ENCODE data around the gene CCDC187. TPM values are rescaled to one million over a fixed set of nuclear protein-coding genes. Genes with fewer than 3 reads are reported as not detected.

Gene CCDC187
- total RNA-seq, 1 donor from 2014 or later: not detected

DNA sequence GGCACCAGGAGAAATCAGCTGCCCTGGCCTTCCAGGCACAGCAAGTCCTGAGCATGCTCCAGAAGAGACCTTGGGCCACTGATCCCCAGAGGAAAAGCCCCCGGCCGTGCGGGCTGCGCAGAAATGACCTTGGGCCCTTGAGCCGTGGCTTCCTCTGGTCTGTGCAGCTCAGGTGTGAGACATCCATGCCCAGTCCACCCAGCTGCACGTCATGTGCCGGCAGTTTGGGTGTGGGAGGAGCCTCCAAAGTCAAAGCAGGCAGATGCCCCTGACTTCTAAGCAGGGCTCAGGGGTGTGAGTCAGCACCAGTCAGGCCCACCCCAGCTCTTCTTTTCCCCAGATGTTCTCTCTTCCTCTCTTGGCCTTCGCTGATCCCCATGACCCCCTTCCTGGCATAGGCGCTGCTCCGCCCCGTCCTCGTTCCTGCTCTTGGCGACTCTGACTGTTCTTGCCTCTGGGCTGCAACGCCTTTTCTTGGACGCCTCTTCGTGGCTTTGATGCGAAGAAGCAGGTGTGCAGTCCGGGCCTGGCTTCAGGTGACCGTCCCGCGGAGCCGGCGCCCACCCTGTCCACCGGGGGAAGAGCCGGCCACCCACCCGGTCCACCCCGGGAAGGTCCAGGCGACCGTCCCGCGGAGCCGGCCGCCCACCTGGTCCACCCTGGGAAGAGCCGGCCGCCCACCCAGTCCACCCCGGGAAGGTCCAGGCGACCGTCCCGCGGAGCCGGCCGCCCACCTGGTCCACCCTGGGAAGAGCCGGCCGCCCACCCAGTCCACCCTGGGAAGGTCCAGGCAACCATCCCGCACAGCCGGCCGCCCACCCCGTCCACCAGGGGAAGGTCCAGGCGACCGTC is 52.4 kb downstream of the CCDC187 start:
- DNase-seq (no peak), ATAC-seq (no peak)
- intact Hi-C loops (cut with micrococcal nuclease): no loop called here

GRCh38 chr9:136250676-136251075 is 53.2 kb downstream of the CCDC187 start:
- intact Hi-C loops (cut with micrococcal nuclease): no loop called here
- ATAC-seq: no peak
- DNase-seq: no peak

DNA sequence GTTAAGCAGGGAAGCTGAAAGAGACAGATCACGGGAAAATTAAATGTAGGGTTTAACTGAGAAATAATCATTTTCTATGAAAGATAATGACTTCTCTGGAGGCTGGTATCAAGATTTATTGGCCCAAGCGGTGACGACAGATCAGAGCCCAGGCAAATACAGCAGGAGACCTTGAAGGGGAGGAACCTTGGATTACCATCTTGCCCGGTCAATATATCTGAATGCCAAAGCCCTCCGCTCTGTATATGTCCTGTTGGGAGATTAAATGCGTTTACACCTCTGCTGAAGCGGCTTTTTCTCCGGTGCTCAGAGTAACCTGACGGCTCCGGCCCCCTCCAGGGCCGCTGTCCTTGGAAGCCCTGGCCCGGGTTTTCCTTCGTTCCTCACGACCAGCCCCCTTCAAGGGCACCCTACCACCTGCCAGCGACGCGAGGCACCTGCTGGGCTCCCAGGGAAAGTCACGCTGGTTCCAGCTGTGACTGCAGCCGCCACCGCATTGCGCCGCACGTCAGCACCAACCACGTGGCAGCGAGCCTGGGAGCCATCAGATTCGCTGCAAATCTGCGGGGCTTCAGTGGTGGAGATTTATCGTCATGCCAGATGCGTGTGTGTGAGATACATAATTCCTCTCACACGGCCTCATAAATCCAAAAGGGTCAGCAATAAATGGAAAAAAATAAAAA is 53.9 kb downstream of the CCDC187 start:
- DNase-seq (no peak), ATAC-seq (no peak)
- intact Hi-C loops (cut with micrococcal nuclease): no loop called here

DNA sequence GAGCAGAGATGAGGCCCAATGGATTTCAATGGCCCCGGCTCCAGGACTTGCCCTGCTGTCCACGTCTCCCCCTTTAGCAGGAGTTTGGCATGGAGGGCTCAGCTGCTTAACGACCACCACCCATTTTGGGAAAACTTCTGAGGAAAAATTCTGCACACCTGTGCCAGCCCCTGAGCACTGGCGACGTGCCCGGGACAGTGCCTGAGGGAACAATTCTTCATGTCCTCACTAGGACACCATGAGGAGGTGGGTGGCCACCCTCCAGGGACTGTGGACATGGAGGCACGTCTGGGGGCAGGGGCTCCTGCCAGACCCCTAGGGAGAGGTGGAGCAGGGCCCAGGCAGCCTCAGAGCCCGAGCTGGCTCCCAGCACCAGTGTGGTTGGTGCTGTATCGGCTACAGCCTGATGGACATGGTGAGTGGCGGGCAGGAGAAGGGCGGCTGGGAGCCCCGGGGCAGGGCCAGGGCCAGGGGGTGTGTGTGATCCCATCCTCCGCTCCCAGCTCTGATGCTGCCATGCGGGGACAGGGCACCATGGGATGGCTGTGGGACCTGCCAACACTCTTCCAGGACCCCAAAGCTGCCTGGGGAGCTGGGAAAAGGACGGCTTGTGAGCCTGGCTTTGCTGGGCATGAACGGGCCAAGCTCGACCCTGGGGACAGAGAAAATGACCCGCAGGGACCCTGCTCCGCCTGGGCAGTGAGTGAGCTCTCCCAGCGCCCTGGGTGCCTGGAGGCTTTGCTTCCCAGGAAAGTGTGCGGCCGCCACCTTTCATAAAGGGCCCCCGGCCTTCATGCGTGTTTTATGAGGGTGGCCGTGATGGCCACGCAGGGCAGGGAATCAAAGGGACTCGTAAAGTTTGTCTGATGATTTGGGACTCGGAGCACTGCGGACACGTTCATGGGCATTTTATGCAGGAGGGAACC is 54.7 kb downstream of the CCDC187 start:
- DNase-seq (peak; percentile 24), ATAC-seq (no peak)

GRCh38 chr9:136247947-136248637 is 55.8 kb downstream of the CCDC187 start:
- intact Hi-C loops (cut with micrococcal nuclease): no loop called here
- ATAC-seq (no peak), DNase-seq (peak; percentile 18)

More for the DNA sequence above, 54.7 kb downstream of the CCDC187 start:
- intact Hi-C loops (cut with micrococcal nuclease): no loop called here

DNA sequence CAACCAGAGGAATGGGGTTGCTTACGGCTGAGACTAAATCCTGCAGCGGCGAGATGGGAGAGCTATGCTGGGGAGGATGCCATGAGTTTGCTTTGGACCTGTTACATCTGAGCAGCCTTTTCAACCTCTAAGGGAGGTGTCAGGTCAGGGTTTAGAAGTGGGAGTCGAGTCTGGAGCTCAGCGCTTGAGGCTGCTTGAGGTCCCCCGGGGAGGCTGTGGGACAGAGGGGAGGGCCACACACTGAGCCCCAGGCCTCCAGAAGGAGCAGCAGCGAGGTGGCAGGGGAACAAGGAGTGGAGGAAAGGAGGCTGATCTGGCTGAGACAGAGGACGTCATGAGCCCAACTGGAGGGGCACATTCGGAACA is 56.4 kb downstream of the CCDC187 start:
- ATAC-seq (no peak), DNase-seq (no peak)
- intact Hi-C loops (cut with micrococcal nuclease): no loop called here

DNA sequence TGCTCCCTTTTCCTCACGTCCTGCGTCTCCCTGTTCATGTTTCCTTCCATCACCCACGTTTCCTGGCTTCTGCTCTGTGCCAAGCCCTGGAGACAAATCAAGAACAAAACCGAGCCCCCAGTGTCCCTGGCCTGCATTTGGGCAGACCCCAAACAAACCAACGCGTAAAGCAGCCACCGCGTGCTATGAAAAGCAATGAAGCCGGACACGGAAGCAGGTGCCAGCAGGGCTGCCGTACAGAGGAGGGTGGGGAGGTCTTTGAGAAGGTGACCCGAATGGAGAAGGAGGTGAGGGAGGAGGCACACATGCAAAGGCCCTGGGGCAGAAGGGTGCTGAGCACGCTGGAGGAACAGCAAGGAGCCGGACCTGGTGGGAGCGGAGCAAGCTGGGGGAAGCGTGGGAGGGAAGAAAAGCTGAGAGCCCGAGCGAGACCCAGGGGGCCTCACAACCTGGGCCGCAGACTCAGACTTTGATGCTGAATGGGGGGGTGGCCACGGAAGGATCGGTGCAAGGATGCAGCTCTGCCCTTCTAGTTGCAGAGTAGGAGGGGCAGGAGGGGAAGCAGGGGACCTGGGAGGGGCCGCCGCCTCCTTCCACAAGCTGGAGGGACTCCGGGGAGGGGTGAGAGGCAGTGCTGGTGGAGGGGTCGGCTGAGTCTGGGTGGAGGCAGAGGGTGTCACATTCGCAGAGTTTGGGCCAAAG is 56.9 kb downstream of the CCDC187 start:
- intact Hi-C loops (cut with micrococcal nuclease): no loop called here
- DNase-seq: no peak
- ATAC-seq: no peak

- DNase-seq: peak; percentile 92
- peak; percentile 90 for ATAC-seq
- intact Hi-C loops (cut with micrococcal nuclease): no loop called here
Observed at GRCh38 chr9:136245219-136246150, 58.4 kb downstream of the CCDC187 start, which contains the start of gene QSOX2. Gene QSOX2, minus strand, starts transcription at chr9:136245812. Its CDS starts 9 bp downstream, at chr9:136245803.

- DNase-seq: no peak
- intact Hi-C loops (cut with micrococcal nuclease): no loop called here
- ATAC-seq: no peak
Observed at GRCh38 chr9:136244969-136245218, 59.0 kb downstream of the CCDC187 start.

DNA sequence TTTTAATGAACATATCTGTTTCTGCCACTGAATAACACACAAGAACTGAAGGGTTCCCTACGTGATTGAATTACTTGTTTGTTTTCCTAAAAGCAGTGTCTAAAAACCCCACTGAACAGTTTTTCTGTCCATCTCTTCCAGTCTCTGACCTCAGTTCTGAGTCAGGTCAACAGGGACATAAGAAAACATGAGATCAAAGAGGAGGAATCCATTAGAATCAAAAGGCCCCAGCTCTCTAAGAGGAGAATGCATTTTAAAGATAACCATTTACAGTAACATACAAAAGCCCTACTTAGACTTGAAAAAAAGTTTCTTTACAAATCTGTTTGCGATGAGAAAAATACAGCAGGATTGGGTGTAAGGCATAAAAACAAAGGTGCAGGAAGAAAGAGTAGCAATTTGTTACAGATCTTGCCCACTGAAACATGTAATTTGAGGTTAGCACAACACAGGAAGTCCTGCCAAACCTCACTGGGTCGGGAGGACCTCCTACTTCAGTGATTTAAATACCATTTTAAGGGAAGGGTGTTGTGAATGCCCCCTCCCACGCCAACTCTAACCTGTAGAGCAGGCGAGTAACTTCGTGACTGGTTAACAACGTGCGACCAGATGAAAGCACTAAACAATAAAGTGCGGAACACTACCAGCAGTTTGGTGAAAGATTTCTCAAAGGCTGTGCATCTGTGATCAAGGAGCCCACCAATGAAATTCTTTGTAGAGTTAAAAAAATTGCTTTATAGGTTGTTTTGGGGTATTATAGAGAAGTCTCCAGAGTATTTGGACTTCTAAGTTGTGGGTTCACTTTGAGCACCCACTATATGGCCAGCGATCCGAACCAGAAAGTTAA is 59.5 kb downstream of the CCDC187 start:
- ATAC-seq (no peak), DNase-seq (no peak)
- intact Hi-C loops (cut with micrococcal nuclease): no loop called here

- ATAC-seq (no peak), DNase-seq (no peak)
- intact Hi-C loops (cut with micrococcal nuclease): no loop called here
Observed at GRCh38 chr9:136243631-136244030, 60.3 kb downstream of the CCDC187 start.

GRCh38 chr9:136242918-136243525 is 60.9 kb downstream of the CCDC187 start:
- intact Hi-C loops (cut with micrococcal nuclease): no loop called here
- ATAC-seq: no peak
- no peak for DNase-seq

GRCh38 chr9:136242248-136242647 is 61.6 kb downstream of the CCDC187 start:
- ATAC-seq: no peak
- intact Hi-C loops (cut with micrococcal nuclease): no loop called here
- no peak for DNase-seq

DNA sequence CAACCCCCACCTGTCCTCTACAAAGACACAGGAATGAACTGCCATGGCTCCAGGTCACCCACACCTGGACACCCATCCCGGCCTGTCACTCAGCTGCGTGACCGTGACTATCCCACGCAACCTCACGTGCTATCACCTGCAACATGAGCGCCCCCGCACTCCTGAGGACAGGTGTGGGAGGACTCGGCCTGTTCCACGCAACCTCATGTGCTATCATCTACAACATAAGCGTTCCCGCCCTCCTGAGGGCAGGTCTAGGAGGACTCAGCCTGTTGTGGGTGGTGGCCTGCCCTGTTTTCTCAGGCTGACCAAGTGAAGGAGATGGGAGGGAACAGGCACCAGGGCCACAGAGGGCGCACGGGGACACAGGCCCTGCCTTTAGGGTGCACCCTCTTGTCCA is 62.4 kb downstream of the CCDC187 start:
- intact Hi-C loops (cut with micrococcal nuclease): no loop called here
- ATAC-seq (no peak), DNase-seq (no peak)

GRCh38 chr9:136240941-136241340 is 63.0 kb downstream of the CCDC187 start:
- intact Hi-C loops (cut with micrococcal nuclease): no loop called here
- ATAC-seq (no peak), DNase-seq (no peak)

DNA sequence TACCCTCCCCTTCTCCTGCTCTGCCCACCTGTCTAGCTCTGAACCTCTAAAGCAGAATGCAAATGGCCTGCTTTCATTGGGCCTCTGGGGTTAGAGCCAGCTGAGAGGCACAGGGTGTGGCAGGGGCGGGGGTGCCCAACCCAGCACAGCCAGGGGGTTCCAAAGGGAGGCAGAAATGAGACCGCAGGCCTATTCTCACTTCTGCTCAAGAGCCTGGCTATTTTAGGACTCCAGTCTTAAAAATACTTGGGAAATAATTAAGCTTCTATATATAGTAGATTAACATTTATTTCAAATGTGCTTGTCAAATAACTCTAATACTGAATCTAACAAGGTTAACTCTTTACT is 63.9 kb downstream of the CCDC187 start:
- no peak for DNase-seq
- intact Hi-C loops (cut with micrococcal nuclease): no loop called here
- ATAC-seq: peak; percentile 85

Data from left ventricle myocardium superior (tissue), 1 donor.